Cerebellar cortex (tissue), 1 donor: ENCODE results near the gene KRT6A.

Experiments used
- DNase-seq: peaks from one replicate; pipeline ENCODE4 v3.0.0-alpha.2; 2015; ENCODE audit warnings: low spot score

Gene KRT6A

DNA sequence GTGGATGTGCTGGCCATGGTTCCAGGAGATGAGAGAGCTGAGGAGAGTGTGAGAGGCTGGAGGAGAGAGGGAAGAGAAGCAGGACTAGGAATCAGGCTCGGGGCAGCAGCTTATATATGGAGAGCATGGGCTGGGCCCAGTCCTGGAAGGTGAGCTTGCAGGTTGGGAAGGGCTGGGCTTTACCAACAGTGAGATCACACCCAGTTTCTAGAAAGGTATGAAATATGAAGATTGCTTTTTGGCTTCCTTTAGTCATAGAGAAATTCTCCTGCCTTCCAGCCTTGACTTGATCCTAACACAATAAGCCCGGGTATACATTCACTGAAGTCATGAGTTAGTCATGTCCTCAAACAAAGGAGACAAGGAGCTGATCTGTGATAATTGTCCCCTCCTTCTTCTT lies at the start of gene KRT6A:
Gene KRT6A, minus strand, starts transcription at position 86 of the 400 bp plus-strand sequence. Its CDS starts 69 bp downstream, at position 17.
- no peak for DNase-seq

DNA sequence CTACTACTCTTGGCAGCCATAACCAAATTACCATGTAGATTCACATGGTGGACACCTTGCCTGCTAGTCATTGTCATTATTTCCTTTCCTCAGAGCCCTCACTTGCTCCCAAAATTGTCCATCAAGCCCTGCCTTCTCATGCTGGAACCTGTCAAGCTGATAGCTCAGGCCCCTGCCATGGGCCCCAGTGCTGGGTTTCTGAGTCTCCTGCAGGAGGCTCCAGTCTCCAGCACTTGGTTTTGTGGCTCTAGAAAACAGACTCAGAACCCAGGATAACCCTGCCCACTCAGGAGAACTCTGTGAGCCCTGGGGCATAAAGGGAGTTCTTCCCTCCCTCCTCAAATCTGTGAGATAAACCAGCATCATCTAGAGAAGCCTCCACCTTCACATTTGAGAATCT lies 49.1 kb upstream of the KRT6A start:
- DNase-seq: no peak

DNA sequence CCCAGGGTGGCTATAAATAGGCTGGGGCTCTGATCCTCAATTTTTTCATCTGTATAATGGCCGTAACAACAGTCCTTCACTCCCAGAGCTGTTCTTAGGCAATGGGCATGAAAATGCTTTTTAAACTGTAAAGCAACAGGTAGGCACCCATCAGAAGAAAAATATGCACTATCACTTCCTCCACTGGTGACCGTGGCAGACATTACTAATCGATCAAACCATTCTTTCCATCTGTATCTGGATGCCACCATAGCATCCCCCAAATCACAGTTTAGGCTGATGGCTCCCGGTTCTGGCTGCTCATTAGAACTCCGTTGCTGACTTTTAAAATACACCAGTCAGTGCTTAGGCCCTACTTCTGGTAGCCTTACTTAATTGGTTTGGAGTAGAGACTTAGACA lies 48.7 kb upstream of the KRT6A start:
- DNase-seq: no peak

DNA sequence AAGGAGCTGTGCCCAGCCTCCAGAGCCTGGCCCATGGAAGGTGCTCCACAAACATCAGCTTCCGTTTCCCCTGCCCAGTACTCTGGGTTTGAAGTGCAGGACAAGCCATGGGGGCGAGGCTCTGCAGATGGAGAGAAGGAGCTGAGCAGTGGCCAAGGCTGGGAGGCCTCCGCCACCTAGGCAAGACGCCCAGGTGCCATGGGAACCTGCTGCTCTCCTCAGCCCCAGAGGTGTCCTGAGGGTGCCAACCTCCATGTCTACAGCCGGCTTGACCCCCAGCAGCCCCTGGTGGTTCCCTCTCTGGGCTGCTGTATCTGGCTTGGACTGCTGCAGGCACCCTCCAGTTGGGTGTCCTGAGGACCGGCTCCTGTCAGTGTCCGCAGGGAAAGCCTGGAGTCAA lies 47.5 kb upstream of the KRT6A start:
- DNase-seq: no peak

DNA sequence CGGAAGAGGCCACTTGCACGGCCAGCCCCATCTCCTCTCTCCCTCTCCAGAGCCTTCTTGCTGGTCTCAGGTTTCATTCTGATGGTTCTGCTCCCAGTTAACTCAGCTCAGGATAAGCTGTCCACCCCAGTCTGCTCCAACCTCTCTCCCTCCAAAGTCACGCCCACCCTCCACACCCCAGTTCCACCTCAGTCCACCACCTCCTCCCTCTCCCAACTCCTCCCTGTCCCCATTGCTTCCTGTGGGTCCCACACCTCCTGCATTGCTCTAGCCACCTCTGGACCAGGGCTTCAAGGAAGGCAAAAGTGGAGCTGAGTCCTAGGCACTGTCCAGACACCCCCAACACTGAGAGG lies 46.7 kb upstream of the KRT6A start:
- no peak for DNase-seq

DNA sequence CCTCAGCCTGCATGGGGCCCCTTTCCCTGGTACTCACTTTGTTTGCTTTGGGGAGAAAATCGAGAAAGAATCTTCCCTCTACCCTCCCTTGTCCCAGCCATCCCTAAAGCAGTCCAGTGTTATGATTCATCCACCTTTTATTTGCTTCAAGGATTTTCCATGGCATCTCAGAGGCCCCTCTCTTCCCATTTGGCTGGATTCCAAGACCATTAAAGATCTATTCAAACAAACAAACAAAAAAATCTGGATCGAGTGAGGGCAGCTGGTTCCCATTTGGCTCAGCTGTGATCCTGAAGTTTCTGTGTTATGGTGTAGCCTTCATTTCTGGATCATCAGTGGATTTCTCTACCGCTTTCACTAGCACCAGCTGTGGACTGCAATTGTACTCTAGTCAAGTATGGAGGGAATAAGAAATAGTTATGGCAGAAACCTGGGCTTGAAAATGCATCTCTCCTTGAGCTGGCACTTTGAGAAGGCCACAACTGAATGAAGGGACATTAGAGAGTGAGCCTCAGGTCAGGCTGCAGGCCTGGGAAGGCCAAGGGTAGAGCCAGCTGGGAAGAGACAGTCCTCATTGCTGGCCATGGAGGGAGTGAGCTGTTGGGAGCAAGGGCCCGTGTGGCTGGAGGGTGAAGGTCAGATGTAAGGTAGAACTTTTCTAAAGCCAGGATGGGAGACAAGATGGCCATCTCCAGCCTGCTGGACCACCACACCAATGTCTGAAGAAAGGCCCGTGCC lies 46.2 kb upstream of the KRT6A start:
- no peak for DNase-seq

DNA sequence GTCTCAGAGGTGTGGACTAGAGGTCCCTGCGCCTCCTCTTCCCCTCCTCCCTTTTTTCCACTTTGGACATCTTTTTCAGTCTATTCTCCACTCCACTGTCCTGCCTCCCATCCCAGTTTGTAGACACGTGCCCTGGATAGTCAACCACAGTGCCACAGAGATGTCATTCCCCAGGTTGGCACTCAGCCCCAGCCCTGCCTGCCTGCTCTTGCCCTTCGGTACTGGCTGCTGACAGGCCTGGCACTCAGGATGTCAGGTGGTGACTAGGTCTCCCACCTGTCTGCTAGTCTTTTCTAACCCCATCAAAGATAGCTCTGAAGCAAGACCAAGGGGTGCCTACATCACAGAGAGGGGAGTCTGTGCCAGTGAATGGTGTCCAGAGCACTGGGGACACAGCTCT lies 44.0 kb upstream of the KRT6A start:
- no peak for DNase-seq

DNA sequence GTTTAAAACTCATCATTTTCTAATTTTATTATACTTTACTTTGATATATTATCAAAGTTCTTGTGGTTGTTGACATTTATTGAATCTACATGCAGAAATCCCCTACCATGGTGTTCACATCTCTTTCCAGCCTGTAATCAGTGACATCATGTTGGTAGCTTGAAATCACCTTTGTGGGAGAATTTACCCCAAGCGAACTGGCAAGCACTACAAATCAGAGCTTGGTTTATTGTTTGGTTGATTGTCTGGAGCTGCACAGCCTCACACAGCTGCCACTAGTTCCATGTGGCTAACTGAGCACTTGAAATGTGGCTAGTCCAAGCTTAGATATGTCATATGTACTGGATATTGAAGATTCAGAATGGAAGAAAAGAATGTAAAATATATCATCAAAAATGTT lies 42.5 kb upstream of the KRT6A start:
- DNase-seq: no peak

DNA sequence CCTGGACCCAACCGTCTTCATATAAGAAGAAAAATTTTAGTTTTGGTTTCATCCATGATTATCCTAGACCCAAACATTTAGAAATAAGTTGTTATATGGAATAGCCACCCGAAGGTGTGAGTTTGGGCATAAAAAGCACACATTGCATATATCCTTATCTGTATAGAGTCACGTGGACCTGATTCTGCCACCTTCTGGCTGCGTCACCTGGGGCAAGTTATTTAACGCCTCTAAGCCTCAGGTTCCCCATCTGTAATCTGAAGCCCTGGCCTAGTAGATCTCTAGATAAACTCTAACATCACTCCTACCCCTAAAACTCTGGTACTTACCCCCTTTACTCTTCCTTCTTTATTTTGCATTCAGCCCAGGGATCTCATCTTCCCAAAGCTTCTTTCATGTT lies 41.4 kb upstream of the KRT6A start:
- DNase-seq: no peak

DNA sequence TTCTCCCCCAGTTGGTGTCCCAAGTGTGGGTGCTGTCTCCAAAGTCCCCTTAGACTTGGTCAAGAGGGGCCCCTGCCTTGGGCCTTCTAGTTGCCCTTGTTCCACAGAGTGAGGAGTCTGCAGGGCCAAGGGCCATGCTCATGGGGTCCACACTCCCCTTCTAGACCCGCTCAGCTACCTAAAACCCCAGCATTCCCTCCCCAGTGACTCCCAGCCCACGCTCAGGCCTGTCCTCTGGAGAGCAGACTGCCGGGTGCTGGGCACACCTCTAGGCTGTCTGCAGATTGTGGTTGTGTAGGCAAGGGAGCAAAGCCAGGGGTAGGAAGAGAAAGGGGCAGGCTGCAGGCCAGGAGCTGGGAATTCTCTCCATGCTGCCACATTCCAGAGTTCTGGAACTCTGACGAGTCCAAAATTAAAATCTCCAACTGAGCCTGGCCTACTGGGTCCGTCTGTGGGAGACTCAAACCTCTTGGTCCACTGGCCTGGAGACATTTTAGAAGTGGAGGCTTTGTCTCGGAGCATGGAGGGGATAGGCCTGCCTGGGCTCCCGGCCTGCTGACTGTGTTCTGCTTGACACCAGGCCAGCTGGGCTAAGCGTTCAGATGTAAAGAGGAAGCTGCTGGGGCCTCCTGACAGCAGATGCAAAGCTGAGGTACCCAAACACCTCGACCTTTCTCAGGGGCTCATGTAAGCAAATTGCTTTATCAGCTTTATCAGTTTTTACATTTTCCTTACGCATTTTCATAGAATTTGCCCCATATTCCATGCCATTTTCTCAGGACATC lies 40.8 kb upstream of the KRT6A start:
- no peak for DNase-seq

DNA sequence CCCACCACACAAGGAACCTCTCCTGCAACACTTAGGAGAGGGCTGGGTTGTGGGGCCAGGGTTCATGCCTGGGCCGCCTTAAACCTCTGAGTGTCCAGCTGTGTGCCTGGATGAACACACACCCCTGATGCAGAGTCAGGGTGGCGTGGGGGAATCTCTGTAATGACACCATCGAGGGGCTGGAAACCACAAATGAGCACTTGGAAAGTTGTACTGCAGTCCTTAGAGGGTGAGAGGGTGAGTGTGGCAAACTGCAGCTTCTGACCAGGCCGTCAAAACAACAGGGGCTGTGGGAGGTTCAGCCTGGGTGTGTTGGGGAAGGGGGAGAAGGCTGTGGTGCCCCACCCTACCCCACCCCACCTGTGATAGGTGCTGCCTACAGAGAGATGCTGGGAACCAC lies 39.6 kb upstream of the KRT6A start:
- no peak for DNase-seq

DNA sequence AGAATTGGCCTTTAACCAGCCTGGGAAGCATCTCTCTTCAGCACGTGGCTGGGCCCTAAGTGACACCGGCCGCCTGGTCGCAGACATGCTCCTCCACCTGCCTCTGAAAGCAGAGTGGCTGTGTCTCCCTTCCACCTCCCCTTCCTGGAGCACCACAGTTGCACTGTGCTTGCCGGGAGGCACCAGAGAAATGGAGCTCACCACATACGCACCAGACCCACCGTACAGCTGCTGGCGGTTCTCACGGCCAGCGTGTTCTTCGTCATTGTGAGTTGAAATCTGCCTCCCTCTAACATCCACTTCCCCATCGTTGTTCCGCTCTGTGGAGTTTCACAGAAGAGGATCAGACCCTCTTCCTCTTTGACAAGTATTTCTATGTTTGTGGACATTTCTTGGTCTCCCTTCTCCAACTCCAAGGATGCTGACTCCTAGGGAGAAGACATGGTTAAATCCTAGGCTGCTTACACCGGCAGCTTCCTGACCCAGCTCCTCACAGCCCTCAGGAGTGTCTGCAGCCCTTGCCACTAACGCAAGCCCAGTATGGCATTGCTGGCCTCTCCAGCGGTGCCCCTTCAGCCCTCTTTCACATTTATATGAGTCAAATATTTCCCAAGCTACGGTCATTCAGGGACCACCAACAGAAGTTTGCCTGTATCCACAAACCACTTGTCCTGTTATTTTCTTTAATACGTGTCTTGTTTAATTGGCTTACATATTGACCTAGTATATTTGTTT lies 38.7 kb upstream of the KRT6A start:
- no peak for DNase-seq

DNA sequence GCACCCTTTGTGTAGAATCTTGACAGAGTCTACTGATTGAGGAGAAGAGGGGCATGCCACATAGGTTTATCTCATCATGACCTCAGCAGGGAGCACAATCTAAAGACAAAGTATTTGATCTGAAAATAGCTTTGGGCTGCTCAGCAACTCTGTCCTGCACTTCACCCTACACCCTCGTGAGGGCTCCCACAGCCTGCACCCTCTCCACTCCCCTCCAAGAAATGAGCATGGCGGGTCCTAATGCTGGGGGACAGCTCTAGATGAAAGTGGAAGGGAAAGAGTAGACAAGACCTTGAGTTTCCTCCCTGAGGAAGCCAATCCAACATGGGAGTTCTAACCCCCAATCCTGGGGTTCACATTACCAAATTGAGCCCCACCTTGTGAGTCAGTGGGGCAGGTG lies 37.8 kb upstream of the KRT6A start:
- DNase-seq: no peak

DNA sequence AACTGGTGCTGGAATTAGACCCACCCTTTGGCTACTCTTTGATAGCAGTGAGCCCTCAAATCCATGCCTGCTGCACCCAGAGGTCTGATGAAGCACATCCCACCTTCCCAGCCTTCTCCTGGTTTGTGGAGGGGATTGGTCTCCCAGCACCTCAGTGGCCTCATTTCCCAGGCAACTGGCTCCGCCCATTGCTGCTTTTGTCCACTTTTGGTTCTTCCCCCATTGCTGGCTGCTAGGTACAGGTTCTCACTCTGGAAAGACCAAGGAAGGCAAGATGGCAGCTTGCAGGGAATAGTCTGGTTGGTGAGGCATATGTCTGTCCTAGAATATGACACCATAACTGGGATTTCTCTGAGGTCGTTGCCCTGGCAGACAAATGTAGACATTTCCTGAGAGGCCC lies 37.3 kb upstream of the KRT6A start:
- no peak for DNase-seq

DNA sequence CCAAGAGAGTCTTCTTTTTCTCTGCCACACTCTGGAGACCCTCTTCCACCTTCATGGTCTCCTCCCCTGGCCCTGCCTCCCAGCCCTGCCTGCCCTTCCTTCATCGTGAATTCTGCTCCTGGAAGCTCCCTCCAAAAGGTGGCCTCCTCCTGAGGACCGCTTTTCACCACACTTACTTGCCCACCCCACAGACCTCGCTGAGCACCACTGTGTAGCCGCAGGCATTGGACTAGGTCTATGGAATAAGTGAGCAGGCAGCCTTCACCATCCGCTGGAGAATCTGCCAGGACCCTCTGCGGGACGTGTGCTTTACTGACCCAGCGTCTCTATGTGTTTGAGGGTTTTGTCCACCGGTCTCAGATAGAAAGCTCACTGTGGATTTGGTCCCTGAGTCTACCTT lies 36.8 kb upstream of the KRT6A start:
- no peak for DNase-seq

DNA sequence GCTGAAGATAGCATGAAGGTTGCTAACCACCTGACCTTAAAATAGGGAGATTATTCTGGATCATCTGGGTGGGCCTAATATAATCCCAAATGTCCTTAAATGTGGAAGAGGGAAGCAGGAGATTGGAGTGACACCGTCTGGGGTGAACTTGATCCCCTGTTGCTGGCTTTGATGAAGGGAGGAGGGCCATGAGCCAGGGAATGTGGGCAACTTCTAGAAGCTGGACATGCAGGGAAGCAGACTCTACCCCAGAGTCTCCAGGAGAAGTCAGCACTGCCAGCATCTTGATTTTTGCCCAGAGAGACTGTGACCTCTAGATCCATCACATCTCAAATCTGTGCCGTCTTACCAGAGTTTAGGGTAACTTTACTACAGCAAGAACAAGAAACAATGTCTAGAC lies 36.4 kb upstream of the KRT6A start:
- DNase-seq: no peak

DNA sequence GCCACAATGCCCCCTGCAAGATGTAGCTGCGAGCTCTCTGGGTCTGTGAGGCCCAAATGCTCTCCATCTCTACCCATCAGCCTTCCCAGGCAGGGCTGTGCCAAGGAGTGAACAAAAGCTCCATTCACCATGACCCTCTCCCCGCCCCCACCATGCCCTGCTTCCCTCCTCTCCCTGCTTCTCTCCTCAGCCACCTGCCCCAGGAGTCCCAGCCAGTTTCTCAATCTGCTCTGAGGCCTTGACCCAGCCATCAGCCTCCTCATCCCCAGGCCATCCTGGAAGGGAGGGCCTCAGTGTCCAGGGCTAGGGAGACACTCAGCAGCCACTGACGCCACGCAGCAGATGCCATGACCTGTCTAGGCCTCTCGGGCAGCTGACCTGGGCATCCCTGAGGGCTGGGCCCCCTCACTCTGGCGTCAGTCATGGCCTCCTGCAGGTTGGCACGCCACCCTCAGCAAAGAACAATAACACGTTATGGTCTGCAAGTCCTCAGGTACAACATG lies 35.6 kb upstream of the KRT6A start:
- no peak for DNase-seq

DNA sequence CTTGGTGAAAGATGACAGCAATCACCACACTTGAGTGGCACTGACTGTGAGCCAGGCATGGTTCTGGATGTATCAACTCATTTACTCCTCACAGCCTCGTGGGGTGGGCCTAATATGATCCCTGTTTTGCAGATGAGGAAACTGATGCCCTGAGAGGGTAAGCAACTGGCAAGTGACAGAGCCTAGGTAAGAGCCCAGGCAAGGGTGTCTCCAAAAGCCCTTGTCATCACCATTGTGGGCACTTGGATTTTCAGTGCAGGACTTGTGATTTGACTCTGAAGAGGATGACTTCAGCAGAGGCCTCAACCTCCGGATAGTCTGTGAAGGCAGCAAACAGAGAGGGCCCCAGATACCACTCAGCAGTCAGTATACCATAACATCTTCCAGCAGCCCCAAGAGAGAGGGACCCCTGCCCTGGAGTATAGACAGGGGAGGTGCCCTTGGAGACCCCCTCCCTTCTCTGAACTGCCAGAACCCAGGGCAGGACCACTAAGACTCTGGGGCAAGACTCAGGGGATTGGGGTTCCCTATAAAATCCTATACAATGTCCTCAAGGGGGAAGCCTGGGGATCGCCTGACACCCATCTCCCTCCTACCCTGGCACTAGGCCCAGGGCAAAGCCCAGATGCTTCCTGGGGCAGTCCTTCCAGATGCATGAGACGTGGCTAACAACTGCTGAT lies 34.2 kb upstream of the KRT6A start:
- no peak for DNase-seq

DNA sequence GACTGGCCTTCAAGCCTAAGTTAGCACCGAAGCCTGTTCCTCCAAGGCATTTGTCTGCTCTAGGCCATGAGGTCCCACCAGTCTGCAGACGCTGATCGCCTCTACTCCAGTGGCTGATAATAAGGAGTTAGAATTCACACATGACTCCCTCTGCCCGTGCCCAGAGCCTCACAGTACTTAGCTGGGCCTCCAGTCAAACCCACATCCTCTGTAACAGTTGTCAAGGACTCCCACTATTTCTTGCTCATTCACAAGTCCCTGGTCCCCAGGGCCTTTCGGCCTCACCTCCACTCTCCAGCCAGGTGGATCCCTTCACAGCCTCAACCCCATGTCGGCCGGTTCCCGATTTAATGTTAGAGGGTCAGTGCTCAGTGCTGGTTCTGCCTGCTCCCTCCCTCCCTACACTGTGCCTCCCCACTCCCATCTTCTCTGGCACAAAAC lies 33.5 kb upstream of the KRT6A start:
- no peak for DNase-seq

DNA sequence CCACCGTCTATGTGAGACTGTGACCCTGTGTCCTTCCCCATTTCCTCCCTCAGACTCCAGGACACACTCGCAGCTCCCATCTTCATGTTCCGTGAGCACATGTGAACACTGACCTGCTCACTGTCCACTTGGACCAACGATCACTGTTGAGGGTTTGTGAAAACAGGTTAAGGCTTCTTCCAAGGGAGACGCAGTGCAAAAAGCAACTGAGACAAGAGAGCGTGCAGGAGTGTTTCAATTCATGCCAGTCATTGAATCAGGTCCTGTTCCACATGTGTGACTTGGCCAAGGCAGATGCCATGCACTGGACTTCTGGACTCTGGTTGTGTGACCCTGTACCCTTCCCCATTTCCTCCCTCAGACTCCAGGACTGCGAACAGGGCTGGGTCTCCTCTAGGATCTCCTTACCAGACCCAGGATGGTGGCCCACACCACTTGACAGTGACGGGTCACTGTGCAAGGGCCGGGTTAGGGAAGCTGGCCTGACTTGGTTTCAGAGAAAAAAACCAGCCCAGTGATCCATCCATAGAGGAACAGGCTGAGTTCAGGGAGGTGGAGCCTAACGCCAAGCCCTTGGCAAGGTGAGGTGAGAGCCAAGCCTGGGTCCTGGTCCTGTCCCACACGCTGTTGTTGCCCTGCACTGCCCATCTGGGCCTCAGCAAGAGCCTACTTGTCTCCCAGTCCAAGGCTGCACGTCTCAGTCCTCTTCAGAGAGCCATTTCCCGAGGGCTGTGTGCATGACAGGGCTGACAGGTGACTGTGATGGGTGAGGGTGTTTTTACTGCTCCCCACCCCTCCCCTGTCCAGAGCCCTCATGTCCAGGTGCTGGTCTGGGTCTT lies 32.8 kb upstream of the KRT6A start:
- no peak for DNase-seq

DNA sequence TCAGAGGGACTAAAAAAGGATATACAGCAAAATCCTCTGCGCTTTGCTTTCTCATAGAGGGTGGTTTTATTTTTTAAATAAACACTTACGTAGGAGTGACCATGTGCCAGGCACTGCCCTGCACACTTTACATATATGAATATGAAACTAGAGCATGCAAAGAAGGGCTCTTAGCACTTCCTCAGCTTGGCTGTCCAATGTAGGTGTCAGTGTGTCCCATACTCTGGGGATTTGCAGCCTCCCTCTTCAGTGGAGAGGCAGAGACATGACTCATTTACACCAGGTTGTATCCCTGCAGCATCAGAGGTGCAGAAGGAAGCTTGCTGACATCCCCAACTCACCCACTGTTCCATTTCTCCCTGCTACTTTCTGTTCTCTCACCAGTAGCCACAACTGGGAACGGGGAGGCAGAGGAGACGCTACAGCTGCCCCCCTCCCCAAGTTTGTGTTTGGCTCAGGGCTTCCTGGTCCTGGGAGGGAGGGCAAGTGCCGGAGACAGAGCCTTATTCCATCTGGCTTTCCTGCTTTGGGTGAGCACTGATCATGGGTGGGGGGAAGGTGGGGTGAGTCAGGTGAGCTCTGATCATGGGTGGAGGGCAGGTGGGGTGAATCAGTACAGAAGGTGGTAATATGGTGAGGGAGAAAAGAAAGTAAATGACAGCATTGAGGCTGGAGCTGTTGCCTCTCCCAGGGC lies 32.0 kb upstream of the KRT6A start:
- no peak for DNase-seq
